PFSK-1 (cell line): Measurements from ENCODE around the gene CNTN5.

ENCODE experiments used
- FOXP2 ChIP-seq: optimal IDR thresholded peaks from 2 replicates; pipeline ENCODE3; 2011; ENCODE audit warnings: borderline replicate concordance, control low read depth, inconsistent platforms; ENCODE audit not compliant: insufficient read depth; ENCODE audit errors: extremely low read length, extremely low read depth
- POLR2AphosphoS5 ChIP-seq: IDR thresholded peaks from 2 replicates; pipeline ENCODE4 v1.6.1; 2012; ENCODE audit warnings: low read depth, mild to moderate bottlenecking, control low read depth, low read length, moderate library complexity
- REST ChIP-seq, 2 experiments: IDR thresholded peaks; 2 replicates each; pipeline versions ENCODE4 v1.6.1 to v1.8.0; 2011 to 2012; ENCODE audit warnings: low read depth in 2 of 2, low read length in 2 of 2, control low read depth in 1 of 2, inconsistent platforms in 1 of 2, mild to moderate bottlenecking in 1 of 2, moderate library complexity in 1 of 2; ENCODE audit not compliant: insufficient read depth in 1 of 2
- SIN3A ChIP-seq: IDR thresholded peaks from 2 replicates; pipeline ENCODE4 v1.6.1; 2012; ENCODE audit warnings: mild to moderate bottlenecking, low read length, moderate library complexity, borderline replicate concordance; ENCODE audit not compliant: insufficient read depth
- TAF1 ChIP-seq: IDR thresholded peaks from 2 replicates; pipeline ENCODE4 v1.6.1; 2012; ENCODE audit warnings: low read length, control low read depth, borderline replicate concordance; ENCODE audit not compliant: insufficient read depth

Gene CNTN5

GRCh38 chr11:99271527-99271926 is 250.8 kb downstream of the CNTN5 start:
- TF ChIP-seq FOXP2 (no peak), SIN3A (no peak)

- no peak for TF ChIP-seq REST (IDR thresholded peaks at IDR 0.05; ENCODE audit: insufficient read depth in 1 of 2, low read depth in 2 of 2, low read length in 2 of 2)
- TF ChIP-seq FOXP2: no peak
- no peak for TF ChIP-seq POLR2AphosphoS5
- TF ChIP-seq SIN3A: no peak
- TF ChIP-seq TAF1: no peak
Observed at GRCh38 chr11:99275521-99275920, 254.8 kb downstream of the CNTN5 start.

- TF ChIP-seq TAF1 (no peak), REST (IDR thresholded peaks at IDR 0.05; ENCODE audit: insufficient read depth in 1 of 2, low read depth in 2 of 2, low read length in 2 of 2) (no peak), FOXP2 (no peak), POLR2AphosphoS5 (no peak), SIN3A (no peak)
Observed at GRCh38 chr11:99277281-99277680, 256.5 kb downstream of the CNTN5 start.

- TF ChIP-seq TAF1 (no peak), FOXP2 (no peak), POLR2AphosphoS5 (no peak), SIN3A (no peak), REST (IDR thresholded peaks at IDR 0.05; ENCODE audit: insufficient read depth in 1 of 2, low read depth in 2 of 2, low read length in 2 of 2) (no peak)
Observed at GRCh38 chr11:99279266-99279665, 258.5 kb downstream of the CNTN5 start.

GRCh38 chr11:99281331-99281730 is 260.6 kb downstream of the CNTN5 start:
- TF ChIP-seq TAF1: no peak

- TF ChIP-seq REST (IDR thresholded peaks at IDR 0.05; ENCODE audit: insufficient read depth in 1 of 2, low read depth in 2 of 2, low read length in 2 of 2) (no peak), SIN3A (no peak), FOXP2 (no peak), TAF1 (no peak), POLR2AphosphoS5 (no peak)
Observed at GRCh38 chr11:99307510-99308088, 286.9 kb downstream of the CNTN5 start.
